AG08396 (cell line): ENCODE data around the gene CCDC178.
"Not testable (repeated sequence)": the region's sequence is repeated elsewhere in the genome, so short reads cannot be mapped to it uniquely, and the experiment has no call there.

Source experiments
- DNase-seq: peaks from one replicate; pipeline ENCODE4 v3.0.0; 2012; ENCODE audit warnings: low spot score, mixed read lengths

The CCDC178 gene, protein sequence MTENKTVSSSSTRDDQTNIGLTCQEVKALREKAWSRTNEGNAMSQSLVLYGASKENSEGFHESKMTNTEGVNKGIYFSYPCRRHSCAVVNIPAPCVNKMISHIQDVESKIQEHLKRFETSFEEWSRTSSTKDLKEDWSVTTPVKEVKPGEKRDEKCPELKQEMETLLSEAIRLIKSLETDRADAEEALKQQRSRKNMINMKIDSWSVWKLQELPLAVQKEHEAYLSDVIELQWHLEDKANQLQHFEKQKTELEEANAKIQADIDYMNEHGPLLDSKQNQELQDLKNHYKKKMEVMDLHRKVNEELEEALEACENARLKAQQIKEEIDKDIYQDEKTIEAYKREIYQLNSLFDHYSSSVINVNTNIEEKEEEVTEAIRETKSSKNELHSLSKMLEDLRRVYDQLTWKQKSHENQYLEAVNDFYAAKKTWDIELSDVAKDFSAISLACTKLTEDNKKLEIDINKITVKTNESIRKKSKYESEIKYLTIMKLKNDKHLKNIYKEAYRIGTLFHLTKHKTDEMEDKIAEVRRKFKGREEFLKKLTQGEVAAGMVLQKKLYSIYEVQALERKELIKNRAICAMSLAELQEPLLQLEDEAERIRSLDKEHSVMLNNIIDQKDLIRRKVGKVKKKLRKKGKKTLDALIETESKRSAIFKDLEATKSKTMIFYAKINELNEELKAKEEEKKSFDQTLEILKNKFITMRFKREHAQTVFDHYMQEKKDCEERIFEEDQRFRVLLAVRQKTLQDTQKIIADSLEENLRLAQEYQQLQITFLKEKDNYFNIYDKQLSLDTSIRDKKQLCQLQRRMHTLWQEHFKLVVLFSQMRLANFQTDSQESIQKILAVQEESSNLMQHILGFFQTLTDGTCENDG

DNA sequence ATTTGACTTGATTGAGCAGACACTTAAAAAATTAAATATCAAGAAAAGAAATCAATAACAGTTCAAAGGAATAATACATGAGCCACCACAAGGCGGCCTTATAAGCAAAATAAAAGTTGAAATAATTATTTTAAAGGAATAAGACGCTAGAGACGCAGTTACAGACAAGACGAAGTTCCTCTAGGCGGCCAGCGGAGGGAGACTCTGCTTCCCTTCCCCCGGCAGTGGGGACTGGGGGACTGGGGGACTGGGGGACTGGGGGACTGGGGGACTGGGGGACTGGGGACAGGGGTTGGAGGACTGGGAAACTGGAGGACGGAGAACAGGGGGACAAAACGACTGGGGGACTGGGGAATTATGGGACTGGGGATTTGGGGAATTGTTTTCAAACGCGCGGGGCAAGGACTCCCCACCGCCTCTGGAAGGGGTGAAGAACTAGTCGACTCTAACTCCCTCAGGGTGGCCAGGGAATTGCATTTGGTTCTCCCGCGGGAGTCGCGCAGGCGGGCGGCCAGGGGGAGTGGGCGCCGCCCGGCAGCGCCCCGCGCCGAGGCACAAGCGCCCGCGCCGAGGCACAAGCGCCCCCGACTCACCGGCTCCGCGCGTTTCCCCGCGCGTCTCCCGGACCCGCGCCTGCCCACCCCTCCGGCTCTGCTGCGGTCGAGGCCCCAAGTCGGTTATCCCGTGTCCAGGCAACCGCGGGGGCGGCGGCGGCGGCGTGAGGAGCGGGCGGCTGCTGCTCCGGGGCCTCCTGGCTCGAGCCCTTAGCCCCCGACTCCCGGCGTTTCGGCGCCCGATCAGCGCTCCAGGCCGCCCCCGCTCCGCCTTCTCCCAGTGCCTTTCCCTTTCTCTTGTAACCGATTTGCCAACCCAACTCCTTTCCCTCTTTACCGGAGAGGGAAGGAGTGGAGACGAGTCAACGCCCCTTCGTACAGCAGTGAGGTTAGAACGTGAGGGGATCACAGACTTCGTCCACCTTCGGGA is at the start of gene CCDC178:
CCDC178 (minus strand) TSS at position 662 of the 984 bp plus-strand sequence. CDS start 28,633 bp downstream, outside the sequence.
- peak; percentile 29 for DNase-seq

DNA sequence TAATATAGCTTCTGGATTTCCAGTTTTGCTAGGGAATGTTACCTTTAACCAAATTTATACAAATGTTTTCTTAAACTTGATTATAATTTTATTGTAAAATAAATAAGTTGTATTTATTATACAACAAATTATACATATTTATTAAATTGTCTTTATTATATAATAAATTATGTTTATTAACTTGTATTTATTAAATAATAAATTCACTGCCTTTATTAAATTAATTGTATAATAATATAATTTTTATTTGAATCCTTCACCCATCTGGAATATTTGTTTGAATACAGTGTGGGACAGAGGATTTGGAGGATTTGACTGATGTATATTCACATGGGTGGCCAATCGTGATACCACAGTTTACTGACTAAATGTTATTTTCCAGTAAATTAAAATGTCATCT is 43.4 kb upstream of the CCDC178 start:
- DNase-seq, result no peak

DNA sequence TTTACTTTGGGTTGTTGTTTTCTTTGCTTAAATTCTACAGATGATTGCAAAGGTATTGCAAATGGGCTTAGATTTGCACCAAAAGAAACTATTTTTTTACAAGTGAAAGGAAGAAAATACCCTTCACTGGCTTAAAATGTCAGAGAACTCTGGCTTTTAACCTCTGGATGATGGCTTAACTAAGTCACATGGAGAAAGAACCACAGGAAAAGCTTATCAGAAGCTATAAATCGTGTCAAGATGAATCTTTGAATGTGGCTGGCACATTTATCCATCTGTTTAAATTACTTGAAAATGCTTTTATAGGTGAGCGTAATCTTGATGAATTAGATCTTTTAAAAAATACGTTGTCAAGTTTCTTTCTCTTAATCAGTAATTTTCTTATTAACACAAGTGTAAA is 32.0 kb upstream of the CCDC178 start:
- DNase-seq, result no peak

DNA sequence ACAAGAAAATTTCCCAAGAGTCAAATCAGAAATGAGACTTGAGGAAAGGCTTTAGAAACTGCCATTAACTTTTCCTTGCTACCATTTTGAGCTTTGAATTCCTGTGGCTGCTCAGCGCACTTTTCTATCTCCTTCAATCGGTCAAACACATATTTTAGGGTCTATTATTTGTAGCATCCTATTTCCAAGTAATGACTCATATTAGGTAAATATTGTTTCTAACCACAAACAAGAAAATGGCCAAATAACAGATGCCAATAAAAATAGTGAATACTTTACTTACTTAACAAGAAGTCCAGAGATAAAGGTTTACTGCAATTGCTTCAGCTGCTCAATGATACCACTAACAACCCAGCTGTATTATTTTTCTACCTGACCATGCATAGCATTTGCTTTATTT is 29.7 kb upstream of the CCDC178 start:
- DNase-seq, result no peak

DNA sequence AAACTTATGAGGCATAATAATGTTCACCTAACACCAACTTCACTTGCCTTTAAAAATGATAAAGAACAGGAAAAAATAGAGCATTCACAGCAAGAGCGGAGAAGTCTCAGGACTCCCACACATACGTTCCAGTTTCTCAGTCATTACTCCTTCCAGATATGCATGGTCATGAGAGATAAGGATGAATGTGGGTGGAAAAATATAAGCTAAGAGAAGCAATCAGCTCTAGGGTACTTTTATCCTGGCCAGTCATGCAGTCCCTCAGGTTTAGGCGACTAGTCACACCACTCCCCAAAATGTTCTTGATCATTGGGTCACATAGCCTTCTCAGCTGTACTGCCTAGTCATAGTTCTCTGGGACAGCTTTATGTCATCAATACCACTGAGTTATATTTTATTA is 29.2 kb upstream of the CCDC178 start:
- no peak for DNase-seq

DNA sequence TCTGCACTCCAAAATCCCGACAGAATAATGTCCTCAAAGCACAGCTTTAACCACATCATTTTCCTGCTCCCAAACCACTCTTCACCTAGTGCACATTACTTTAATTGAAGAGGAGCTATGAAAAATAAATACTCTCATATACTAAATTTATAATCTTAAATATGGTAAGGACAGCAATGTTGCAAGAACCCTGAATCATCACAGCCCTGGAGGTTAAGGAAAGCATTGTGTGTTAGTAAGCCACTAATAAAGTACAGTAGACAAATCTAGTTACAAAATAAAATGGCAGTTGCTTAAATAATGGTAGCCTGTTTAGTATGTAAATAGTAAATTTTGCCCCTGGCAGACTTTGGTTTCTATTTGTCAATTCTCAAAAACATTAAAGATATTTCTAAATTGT is 27.0 kb upstream of the CCDC178 start:
- DNase-seq, result no peak

DNA sequence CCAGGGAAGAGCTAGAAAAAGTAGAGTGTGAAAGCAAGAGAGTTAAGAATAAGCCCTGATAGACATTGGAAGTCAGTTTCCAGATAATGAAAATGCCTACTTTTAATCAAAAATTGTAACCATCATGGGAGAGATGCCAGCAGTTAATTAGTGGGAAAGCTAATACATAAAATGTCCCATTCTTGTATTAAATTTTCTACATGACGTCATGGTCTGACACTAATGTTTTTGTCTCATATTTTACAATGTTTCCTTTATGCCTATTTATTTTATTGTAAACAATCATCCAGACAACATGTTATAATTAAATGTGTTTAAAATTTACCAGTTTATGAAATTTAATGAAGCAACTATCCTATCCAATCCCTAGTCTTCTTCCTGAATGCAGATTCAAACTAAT is 26.3 kb upstream of the CCDC178 start:
- no peak for DNase-seq

DNA sequence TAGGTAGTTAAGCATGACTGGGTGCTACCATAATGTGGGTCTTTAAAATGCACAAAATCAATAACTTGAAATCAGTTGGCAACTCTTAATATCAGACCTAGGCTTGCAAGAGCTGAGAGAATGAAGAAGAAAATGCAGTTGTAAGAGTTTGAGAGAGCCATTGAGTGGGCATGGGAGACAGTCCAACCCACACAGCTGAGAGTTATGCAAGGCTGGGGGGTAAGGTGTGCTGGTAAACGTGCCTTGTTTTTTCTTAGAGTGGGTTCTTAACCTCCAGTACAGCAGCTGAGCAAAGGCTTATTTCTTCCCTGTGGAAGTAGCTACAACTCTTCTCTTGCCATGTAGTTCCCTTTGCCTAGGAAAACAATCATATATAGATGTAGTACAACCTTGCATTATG is 20.2 kb upstream of the CCDC178 start:
- no peak for DNase-seq

DNA sequence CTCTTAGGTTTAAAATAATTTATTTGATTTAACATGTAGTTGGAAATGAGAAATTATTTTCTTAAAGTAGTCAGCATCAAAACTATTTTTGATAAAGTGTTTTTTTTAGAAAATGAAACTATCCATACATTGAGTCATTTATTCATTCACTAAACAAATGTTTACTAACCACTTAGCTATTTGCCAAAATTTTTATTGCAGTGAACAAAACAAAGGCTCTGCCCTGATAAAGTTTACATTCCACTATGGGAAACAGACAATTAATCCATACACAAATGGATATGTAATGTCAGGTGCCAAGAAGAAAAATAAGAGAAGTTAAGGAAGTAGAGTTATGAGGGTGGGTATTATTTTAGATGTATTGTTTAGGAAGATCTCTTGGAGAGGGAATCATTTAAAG is 19.1 kb upstream of the CCDC178 start:
- DNase-seq, result no peak

DNA sequence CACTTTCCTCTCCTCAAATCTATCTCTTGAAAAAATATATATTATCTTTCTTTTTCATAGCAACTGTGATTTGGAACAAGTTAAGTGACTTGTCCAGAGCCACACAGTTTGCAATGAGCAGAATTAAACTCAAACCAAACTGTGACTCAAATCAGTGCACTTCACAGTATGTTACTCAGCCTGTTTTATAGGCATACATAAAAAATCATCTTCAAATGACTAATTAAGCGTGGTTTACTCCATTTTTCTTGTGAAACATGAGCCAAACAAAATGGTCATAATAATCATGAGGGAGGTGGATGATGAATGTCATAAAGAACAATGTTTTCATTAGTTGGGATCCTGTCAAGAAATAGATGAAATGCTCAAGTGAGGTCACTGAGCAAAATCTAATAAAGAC is 6.1 kb upstream of the CCDC178 start:
- DNase-seq, result no peak

DNA sequence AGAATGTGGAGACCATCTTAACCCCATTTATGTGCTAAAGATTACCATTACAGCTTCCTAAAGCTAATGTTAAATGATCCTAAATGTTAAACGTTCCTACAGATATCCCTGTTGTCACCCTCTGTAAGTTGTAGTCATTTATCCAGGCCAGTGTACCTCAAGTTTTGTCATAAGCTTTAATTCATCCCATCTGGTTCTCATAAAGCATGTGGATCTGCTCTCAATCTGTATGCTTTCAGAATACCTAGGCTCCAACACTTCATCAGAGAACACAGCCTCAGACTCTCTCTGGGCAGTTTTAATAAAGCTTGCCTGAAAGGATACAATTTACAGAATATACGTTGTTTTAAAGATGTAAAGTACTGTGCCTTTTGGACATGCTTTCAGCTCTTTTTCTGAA is 4.2 kb upstream of the CCDC178 start:
- no peak for DNase-seq

DNA sequence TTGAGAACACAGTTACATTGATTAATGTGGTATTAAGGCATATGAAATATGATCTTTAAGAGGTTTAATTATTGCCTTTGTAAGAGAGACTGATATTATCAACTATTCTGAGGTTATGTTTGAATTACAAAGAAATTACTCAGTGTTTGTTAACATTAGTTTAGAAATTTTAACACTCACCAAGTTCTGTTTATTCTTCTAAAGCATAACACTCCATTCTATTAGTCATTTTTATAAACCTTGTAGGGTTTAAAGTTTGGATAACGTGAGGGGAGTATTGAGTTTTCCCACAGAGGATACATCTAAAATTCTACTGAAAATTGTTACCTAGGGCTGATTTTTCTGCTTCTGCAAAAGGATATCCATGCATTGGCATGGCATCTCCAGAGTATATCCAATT is 7.7 kb downstream of the CCDC178 start:
- DNase-seq, result no peak

DNA sequence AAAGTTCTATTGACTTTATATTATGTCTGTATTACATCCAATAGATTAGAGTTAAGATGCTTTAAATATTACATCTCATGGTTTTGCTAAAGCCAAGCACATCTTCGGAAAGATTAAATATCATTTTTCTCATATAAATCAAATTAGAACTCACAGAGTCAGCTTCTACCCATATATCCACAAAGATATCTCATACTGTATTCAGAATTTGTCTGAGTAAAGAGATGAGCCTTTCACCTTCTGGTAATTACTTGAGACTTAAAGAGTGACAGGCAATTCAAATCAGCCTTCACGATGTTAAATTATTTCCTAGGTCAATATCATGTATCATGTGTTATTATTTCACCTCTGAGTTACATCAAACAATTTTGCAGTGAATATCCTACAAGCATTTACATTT is 13.0 kb downstream of the CCDC178 start:
- DNase-seq, result no peak

DNA sequence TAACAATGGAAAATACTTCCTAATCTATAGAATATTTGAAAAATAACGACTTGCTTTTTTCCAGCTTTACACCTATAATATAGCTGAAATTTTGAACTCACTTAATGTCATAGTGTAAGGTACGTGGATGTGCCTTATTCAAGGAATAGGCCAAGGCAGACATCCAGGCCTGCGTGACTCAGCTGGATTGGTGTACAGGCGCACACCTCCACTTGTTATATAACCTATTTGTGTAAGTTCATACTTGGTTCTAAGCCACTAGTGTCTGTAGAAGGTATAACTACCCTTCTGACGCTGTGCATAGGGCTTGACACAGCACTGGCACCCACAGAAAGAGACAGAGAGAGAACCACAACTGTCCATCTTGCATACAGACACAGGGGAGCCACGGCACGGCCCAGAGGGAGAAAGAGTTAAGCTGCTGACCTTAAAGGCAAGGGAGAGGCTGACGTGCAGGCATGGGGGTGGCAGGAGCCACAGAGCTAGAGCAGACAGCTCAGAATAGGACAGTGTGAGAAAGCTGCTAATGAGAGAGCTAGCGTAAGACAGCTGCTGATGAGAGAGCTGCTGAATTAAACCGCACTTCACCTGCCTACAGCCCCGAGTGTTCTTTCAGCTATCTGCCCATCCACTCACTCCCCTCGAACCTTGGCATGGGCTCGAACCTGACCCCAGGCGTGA is 16.1 kb downstream of the CCDC178 start:
- DNase-seq, result no peak

DNA sequence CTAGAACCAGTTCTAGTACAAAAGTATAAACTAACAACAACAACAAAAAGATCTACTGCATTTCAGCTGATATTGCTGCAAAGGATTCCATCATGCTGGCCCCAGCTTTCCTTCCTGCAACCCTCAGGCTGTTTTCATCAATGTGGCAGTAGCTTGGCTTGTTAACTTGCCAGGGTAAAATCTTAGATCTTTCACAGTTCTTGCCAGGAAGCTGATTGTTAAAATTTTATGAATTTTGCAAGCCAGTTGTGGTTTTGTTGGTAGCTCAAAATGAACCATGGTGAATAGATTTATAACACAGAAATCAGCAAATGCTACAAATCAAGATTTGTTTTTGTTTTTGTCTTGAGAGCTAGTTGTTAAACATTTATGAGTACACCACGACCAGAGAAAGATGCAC is 19.3 kb downstream of the CCDC178 start:
- DNase-seq, result no peak

DNA sequence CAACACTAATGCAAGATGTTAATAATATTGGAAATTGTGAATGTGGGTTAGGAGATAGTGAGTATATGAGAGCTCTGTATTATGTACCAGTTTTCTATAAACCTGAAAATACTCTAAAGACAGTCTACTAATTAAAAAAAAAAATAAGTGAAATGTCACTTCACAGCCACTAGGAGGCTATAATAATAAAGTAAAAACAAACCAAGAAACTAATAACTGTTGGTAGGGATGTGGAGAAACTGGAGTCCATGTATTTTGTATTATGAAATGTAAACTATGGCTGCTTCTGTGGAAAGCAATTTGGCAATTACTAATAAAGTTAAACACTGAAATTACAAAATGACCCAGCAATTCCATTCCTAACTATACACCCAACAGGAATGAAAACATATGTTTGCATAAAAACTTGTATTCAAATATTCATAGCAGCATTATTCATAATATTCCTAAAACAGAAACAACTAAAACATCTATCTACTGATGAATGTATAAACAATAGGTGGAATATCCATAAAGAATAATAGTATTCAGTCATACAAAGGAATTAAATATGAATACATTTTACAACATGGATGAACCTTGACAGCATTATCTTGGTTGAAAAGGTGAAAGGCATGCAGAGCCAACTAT is 36.2 kb downstream of the CCDC178 start:
- DNase-seq, result no peak

DNA sequence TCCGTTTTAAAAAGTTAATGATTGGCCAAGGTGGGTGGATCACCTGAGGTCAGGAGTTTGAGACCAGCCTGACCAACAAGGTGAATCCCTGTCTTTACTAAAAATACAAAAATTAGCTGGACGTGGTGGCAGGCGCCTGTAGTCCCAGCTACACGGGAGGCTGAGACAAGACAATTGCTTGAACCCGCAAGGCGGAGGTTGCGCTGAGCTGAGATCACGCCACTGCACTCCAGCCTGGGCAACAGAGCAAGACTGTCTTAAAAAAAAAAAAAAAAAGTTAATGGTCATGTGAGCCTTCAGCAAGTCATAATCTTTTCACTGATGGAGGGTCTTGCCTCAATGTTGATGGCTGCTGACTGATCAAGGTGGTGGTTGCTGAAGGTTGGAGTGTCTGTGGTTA is 41.6 kb downstream of the CCDC178 start:
- not testable (repeated sequence) for DNase-seq

DNA sequence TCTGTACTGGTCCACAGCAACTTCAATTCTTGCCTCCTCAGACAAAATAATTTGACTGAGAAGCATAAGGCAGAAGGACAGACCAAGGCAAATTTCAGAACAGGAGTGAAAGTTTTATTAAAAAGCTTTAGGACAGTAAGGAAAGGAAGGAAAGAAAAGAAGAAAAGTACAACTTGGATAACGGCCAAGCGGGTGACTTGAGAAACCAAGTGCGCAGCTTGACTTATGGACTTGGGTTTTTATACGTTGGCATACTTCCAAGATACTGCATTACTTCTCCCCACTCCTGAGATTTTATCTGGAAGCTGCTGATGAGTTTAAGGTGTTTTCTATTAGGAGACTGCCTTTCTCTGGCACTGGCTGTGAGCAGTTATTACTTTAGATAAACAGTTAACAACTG is 64.7 kb downstream of the CCDC178 start:
- DNase-seq, result no peak

DNA sequence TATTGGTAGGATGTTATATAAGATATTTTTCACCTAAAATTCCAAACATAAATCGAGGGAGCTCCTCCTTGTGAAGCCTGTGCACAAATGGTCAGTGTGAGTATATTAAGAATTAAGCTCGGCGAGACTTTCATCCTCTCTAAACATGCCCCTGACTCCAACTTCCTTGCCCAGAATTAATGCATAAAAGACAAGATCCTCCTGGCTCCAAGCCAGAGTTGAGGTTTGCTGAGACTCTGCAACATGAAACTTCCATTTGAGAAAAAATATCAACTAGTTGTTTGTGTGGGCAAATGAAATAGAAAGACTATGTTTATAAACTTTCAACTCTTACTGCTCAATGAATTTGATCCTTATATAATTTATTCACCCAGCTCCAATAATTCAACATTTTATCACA is 68.1 kb downstream of the CCDC178 start:
- DNase-seq, result no peak

DNA sequence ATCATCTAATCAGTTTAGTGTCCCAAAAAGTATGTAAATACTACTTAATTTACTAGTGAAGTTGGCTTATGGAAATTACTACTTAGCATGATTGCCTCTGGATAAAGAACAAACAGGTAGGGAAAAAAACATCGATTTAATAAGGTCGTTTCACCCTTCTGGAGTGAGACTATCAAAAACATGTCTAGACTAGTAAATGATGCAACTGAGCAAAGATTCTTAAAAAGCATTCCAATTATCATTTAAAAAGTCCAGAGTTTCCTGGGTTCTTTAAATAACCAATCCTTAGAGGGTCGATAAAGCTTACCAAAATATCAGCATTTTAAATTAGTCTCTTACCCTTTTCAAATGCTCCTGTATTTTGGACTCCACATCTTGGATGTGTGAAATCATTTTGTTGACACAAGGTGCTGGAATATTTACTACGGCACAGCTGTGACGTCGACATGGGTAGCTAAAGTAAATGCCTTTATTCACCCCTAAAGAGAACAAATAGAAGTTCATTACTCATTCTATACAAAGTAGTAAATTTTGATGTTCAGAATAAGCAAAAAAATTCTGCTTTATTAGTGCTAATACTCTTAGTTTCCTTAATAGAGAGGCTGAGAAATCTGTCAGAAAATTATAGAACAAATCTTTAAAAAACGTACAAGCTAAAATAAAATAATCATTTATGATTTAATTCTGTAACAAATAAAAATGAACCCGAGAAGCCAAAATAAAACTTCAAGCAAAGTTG is 70.6 kb downstream of the CCDC178 start:
- no peak for DNase-seq
